GM19025 (cell line): ENCODE data around the gene ESPNL.
"Not testable (repeated sequence)": the region's sequence is repeated elsewhere in the genome, so short reads cannot be mapped to it uniquely, and the experiment has no call there.

Source experiments
- ATAC-seq: cut with Tn5 transposase; IDR thresholded peaks from one replicate; pipeline ENCODE4 v1.9.1; 2021; ENCODE audit warnings: mild to moderate bottlenecking, low read depth, moderate library complexity; ENCODE audit not compliant: unreplicated experiment

The ESPNL gene

GRCh38 chr2:238108423-238109183 is 8.5 kb downstream of the ESPNL start:
- peak; percentile 46 for ATAC-seq

GRCh38 chr2:238113611-238114010 is 13.5 kb downstream of the ESPNL start:
- no peak for ATAC-seq

- ATAC-seq = no peak
These were observed 14.2 kb downstream of the ESPNL start for GRCh38 chr2:238114331-238114841.

GRCh38 chr2:238114851-238115660 is 14.9 kb downstream of the ESPNL start:
- no peak for ATAC-seq

GRCh38 chr2:238115709-238116108 is 15.6 kb downstream of the ESPNL start:
- not testable (repeated sequence) for ATAC-seq

GRCh38 chr2:238116298-238117198 is 16.4 kb downstream of the ESPNL start:
- no peak for ATAC-seq

- ATAC-seq = no peak
These were observed 17.3 kb downstream of the ESPNL start for GRCh38 chr2:238117199-238118154.

GRCh38 chr2:238119756-238120462 is 19.8 kb downstream of the ESPNL start:
- ATAC-seq = no peak

GRCh38 chr2:238120463-238121298 is 20.5 kb downstream of the ESPNL start:
- ATAC-seq = no peak

- ATAC-seq = no peak
These were observed 21.6 kb downstream of the ESPNL start for GRCh38 chr2:238121511-238122286.

- ATAC-seq = no peak
These were observed 22.4 kb downstream of the ESPNL start for GRCh38 chr2:238122287-238123217.

- no peak for ATAC-seq
These were observed 23.3 kb downstream of the ESPNL start for GRCh38 chr2:238123218-238123971.

GRCh38 chr2:238123991-238124470 is 23.9 kb downstream of the ESPNL start:
- ATAC-seq = no peak

GRCh38 chr2:238124488-238125126 is 24.5 kb downstream of the ESPNL start:
- ATAC-seq = no peak
